Ramos (cell line): ENCODE measurements around the gene MGMT.

Source experiments
- in situ Hi-C: fragments of 300-500 bp; cut with MboI; formaldehyde crosslinking; loops from one replicate; pipeline ENCODE4 v1.14.3; 2022; ENCODE audit warnings: low sequenced_read_pairs; ENCODE audit not compliant: unreplicated experiment

The MGMT gene

GRCh38 chr10:129516846-129517679, 50.0 kb downstream of the MGMT start:
- in situ Hi-C loops = no loop called here

GRCh38 chr10:129517680-129518057, 50.6 kb downstream of the MGMT start:
- in situ Hi-C loops = no loop called here

DNA sequence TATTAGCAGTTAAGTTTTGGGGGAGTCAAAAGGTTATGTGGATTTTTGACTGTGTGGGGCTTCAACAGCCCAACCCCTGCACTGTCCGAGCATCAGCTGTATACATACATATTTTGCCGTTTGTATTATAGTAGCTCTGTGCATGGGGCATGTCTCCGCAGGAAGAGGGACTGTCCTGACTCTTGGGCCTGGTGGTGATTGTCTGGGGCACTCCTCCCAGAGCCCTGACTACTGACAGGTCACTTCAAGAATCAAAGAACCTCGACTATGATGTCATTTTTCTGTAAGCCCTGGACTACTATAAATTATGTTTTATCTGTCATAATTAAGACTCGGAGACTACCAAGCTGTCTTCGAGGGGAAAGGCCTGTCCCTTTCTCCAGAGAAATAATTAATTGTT, 51.8 kb downstream of the MGMT start:
- in situ Hi-C loops = no loop called here

DNA sequence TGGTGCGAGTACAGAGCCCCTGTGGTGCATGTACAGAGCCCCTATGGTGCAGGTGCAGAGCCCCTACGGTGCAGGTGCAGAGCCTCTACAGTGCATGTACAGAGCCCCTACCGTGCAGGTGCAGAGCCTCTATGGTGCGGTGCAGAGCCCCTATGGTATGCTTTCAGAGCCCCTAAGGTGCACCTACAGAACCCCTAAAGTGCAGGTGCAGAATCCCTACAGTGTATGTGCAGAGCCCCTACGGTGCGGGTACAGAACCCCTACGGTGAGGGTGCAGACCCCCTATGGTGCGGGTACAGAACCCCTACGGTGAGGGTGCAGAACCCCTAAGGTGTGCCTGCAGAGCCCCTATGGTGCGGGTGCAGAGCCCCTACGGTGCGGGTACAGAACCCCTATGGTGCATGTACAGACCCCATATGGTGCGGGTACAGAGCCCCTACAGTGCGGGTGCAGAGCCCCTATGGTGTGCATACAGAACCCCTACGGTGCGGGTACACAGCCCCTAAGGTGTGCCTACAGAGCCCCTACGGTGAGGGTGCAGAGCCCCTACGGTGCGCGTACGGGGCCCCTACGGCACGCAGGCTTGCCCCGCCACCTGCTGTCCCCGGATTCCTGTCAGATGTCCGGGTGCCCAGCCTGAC, 53.5 kb downstream of the MGMT start:
- in situ Hi-C loops = no loop called here

DNA sequence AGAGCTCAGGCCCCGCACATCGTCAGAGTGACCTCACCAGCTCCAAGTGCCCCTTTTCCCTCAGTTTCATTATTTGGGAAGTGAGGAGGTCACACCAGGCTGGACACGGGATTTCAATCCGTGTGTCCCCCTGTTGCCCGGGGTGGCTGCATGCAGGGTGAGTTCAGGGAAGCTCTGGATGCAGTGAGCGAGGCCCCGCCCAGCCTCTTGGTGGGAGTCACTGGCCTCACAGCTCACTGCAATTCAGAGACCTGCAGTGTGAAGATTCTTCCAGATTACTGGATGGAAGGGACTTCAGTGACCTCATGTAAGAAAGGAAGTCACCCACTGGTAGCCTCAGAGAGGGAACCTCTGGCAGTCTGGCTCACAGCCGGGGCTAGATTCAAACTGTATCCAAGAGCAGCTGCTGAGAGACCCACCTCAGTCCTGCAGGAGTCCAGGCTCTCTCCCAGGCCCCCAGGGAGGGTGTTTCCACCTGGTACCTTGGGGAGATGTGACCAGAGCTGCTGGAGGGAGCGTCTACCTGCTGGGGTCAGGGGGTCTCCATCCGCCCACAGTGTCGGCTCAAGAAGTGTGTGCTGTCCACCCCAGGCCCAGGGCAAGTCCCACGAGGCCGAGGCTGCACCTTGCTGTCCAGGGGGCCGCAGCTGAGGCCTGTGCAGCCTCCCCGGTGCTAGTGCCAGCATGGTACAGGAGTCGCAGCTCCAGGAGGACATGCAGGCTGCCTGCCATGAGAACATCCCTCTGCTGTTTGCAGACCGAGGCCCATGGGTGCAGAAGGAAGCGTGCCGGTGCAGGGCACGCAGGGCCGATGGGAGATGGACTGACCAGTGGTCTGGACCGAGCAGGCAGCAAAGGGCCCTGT, 54.4 kb downstream of the MGMT start:
- in situ Hi-C loops = no loop called here

DNA sequence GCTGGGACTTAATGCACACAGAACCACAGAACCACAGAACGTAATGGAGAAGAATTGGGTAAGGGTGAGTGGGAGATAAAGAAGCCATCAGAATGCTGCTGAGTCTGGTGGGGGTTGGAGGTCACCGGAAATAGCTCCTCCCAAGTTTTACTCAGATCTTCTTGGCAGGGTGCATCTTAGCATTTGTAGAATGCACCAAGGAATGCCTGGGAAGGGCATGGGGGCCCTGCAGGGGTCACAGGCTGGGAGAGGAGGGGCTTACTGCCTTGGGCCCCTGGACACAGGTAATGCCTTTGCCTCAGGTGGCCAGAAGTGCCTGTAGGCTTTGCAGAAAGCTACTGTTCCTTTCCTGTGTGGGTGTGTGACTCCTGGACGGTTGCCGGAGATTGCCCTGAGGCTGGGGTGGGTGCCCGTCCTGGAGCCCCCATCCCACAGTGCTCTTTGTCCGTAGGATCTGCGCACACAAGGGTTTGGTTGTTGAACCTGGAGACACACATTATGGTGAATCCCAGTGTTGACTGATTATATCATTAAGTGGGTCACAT, 55.1 kb downstream of the MGMT start:
- in situ Hi-C loops = no loop called here

- in situ Hi-C loops = no loop called here
Observed at GRCh38 chr10:129523031-129523722, 56.1 kb downstream of the MGMT start.

GRCh38 chr10:129523723-129524316, 56.8 kb downstream of the MGMT start:
- in situ Hi-C loops = no loop called here

GRCh38 chr10:129524936-129525335, 57.9 kb downstream of the MGMT start:
- in situ Hi-C loops = no loop called here

DNA sequence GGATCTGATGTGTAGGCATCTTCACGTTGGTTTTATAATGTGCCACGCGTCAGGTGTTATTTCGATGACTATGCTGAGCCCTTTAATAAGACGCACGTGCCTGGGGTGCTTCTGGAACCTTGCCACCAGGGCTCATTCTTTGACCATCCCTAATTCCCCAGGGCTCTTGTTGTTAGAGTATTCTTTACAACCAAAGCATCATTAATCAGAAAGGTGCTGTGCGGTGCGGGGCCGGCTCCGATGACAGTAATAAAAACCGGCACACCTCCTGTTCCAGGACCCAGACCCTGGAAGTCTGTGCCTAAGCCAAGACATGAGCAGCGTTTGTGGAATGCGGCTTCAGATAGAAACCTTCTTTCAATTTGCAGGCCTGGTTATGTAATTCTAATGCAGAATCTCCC, 58.4 kb downstream of the MGMT start:
- in situ Hi-C loops = no loop called here

GRCh38 chr10:129526943-129527342, 59.9 kb downstream of the MGMT start:
- in situ Hi-C loops = no loop called here

GRCh38 chr10:129528376-129528978, 61.4 kb downstream of the MGMT start:
- in situ Hi-C loops = no loop called here

GRCh38 chr10:129530581-129530980, 63.5 kb downstream of the MGMT start:
- in situ Hi-C loops = no loop called here

GRCh38 chr10:129531195-129531968, 64.3 kb downstream of the MGMT start:
- in situ Hi-C loops = no loop called here

- in situ Hi-C loops = no loop called here
Observed at GRCh38 chr10:129531969-129532660, 65.1 kb downstream of the MGMT start.

DNA sequence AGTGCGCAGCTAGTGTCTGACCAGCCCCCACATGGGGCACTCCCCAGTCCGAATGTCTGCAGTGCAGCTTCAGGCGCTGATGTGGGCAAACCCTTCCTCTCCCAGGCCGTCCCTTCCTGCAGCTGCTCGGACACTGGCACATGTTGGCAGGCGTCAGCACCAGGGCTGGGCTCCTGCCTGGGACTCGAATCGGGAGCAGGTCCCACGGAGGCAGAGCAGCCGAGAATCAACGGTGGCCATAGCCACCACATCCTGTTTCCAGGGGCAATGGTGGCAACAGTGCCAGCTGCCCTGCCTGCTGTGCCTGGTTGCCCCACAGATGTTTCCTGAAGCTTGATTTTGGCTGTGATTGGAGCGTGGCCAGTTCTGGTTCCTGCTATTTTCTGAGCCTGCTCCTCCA, 65.8 kb downstream of the MGMT start:
- in situ Hi-C loops = no loop called here

GRCh38 chr10:129533281-129533680, 66.2 kb downstream of the MGMT start:
- in situ Hi-C loops = no loop called here

DNA sequence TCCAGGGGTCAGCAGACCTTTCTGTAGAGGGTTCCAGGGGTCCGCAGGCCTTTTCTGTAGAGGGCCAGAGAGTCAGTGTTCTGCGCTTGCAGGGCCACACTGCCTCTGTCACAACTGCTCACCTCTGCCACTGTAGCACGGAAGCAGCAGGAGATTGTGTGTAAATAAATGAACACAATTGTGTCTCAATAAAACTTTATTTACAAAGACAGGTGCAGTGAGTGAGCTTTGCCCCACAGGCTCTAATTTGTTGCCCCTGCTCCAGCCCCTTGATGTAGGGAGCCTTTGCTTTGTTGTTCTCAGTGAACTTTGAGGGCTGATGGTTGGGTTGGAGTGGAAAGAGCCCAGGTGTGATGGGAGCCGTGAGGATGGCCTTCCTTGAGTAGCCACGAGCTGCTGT, 67.8 kb downstream of the MGMT start:
- in situ Hi-C loops = no loop called here
